Fibroblast of skin of left quadriceps (primary cell): Measurements from ENCODE around the gene RTL10.
A peak's percentile ranks its signal among the peaks of the same experiment; 100 is the strongest.

Experiments
- DNase-seq, 2 experiments: peaks; one replicate each; pipeline ENCODE4 v3.0.0-alpha.2; 2013; ENCODE audit warnings: low read depth in 2 of 2

RTL10 gene

GRCh38 chr22:19823191-19823901 is 31.3 kb downstream of the RTL10 start:
- no peak for DNase-seq

GRCh38 chr22:19822301-19823117 is 32.2 kb downstream of the RTL10 start:
- DNase-seq: no peak

GRCh38 chr22:19821523-19822300 is 33.0 kb downstream of the RTL10 start:
- DNase-seq: no peak

- DNase-seq: no peak
Measured at GRCh38 chr22:19820880-19821522, 33.7 kb downstream of the RTL10 start.

DNA sequence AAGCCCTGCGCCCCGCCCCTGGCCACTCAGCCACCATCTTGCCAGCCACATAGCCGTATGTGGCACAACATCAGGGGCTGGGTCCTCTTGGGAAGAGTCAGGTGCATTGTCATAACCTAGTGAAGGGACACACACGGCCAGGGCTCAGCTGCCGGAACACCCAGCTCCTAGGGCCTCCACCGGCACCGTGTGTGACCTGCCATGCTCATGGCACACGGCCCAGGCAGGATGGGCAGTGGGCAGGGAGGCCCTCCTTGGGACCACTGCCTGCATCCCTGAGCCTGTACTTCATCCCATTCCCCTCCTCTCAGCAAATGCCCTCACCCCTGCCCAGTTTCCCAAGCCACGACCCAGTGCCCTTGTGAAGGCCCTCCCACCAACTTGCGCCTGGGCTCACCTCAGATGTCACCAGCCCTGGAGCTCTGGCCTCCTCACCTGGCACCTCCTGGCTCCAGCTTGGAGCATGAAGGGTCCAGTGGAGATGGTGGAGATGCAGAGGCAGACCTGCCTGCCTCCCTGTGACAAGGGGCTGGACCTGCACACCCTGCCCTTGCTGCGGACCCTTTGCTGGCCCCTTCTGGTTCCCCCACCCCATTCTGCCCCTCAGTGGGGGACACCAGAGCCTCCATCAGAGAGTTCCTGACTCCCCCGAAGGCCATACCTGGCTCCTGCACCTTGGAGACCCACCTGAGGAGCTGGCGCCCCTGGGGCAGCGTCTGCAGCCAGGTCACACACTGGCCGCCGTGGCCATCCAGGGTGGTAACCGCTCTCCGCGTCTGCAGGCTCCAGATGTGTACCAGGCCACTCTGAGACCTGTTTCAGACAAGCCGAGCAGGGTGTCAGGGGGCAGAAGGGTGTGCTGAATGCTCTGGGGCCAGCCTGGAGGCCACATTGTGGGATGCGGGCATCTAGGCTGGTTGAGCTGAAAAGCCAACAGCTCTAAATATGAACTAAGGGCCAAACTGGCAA is 34.5 kb downstream of the RTL10 start:
- no peak for DNase-seq

DNA sequence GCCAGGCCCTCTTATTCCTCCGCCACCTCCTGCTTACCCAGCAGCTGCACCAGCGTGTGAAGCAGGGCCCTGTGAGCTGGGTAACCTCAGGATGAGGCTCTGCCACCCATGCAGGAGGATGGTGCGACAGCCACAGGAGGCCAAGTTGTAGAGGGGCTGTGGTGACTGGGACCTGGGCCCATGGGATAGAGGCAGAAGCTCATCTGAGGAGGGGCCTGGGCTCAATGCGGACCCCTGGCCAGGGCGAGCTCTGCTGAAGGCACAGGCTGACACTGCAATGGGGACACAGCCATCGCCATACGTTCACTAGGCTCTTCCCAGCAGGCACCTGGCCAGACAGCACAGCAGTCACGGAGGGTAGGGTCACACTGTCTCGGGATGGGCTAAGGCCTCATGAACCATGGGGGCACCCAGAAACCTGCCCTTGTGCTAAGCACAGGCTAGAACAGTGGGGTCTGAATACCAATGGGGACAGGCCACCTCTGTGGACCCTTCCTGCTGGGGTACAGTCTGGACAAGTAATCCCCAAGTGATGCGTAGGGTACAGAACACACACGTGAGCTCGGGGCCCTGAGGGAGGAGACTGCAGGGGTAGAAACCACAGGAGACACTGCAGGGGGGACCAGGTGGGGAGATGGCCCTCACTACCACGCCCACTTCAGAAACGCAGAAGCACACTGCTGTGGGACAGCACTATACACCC is 35.3 kb downstream of the RTL10 start:
- DNase-seq: no peak

GRCh38 chr22:19818324-19819207 is 36.1 kb downstream of the RTL10 start:
- no peak for DNase-seq

DNA sequence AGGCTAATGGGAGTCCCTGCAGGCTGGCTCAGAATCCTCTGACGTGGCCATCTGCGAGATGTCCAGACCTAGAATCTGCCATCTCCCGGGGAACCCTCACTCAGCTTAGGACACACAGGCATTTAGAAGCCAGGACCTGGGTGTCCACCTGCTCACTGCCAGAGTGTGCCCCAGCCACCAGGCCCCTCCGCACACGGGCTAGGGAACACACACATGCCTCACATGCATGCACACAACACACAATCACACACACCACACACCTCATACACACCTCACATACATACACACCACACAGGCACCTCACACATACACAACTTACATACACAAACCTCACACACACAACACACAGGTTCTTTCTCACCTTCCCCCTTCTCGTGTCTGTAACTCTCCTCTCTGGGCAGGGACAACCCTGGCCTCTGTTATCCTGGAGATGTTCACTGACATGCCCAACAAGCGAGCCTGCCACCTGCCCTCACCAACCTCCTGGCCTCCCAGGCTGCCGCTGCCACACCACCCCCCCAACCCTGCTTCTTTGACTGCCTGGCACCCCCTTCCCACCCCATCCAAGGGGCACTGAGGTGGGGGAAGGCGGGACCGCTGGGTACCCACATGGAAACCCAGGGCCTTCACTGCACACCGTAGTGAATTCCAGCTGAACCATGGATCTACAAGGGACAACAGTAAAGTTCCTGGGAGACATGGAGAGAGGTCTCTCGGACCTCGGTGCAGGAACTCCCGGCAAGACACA is 38.1 kb downstream of the RTL10 start:
- DNase-seq: no peak

DNA sequence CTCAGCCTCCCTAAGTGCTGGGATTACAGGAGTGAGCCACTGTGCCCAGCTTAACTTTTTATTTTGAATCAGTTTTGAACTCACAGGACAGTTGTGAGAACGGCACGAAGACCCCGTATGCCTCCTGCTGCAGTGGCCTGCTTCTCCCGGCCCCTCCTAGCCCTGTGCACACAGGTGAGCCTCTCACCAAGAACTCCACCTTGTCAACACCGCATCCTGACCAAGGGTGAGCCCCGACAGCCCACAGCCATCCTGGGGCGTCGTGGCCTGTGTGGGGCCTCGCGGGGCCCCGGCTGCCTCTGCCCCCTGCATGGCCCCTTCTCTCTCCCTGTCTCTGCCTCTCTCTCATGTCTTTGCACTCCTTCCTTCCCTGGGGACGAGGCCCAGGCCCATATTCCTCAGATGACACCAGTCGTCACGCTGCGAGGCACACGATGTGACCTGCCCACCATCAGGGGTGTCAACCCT is 38.8 kb downstream of the RTL10 start:
- no peak for DNase-seq

DNA sequence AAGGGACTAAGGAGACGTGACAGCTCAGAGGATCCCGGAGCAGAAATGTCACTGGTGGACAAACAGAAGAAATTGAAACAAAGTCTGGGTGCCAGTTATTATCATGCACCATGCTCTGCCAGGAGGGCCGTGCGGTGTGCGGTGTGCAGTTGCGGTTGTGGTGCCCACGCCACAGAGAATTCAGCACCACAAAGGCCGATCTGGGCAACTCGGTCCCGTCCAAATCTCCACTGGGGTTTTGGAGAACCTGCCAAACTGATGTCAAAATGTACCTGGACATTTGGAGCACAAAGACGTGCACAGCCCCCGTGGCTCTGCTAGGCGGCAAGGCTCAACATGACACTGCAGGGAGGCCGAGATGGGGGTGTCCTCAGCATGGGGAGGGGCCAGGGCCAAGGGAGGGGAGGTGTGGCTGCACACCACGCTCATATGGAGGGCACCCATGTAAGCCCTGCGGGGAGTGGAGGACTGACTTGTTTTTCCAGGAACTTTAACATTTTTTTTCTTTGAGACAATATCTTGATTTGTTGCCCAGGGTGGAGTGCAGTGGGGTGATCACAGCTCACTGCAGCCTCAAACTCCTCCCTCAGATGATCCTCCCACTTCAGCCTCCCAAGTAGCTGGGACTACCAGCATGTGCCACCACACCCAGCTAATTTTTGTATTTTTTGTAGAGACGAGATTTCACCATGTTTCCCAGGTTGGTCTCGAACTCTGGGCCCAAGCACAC is 39.4 kb downstream of the RTL10 start:
- no peak for DNase-seq

GRCh38 chr22:19814428-19814827 is 40.2 kb downstream of the RTL10 start:
- no peak for DNase-seq

DNA sequence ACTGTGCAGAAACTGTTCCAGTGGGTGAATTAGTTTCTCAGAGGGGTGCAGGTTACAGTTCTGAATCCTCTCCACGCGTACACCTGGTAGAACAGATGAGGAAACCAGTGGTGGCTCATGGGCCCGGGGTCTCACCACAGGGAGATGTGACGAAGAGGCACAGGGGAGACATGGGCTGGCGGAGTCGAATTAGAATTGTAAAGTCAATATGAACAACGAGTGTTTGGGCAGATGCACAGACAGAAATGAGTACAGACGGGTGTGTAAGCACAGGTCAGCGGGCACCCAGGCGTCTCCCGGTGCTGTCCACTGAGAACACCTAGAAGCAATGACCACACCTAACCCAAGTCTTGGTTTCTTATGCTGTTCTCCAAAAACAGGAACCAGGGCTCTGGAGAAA is 41.8 kb downstream of the RTL10 start:
- no peak for DNase-seq

DNA sequence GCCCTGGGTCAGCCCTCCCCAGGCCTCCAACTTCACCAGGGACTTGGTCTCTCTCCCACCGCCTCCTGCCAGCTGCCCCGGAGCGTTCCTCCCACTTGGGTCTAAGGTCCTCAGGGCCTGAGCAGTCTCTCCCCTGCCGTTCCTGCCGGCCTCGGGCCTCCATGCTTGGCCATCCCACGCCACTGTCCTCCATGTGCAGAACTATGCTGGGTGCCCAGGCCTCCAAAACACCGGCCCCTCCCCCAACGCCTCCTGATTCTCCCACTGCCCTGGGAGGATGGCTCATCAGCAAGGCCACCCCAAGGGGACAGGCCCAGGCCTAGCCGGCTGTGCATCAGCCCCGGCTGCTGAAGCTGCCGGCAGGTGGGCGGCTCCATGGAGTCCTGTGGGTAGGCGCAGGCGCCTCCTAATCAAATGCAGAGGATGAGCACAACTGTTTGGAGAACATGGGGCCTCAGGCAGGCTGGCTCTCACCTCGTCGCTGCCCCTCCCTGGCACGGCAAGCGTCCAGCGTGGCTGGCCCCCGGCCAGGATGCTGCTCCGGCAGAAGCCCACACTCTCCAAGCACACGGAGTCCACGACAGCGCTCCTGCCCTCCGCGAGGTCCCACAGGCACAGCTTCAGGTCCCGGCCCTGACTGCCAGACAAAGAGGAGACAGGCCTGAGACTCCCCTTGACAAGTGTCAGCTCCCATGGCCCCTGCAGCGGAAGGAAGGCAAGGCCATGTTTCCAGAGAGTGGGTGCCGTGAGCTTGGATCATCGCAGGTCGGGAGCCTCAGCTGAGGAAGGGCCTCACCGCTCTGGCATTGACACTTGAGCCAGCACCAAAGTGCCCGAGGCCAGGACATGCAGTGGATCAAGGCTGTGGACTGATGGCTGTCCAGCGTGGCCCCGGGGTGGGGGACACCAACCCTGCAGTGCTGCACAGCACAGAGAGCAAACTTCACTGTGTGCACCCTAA is 42.6 kb downstream of the RTL10 start:
- DNase-seq: no peak

- no peak for DNase-seq
Measured at GRCh38 chr22:19811211-19811621, 43.5 kb downstream of the RTL10 start.

DNA sequence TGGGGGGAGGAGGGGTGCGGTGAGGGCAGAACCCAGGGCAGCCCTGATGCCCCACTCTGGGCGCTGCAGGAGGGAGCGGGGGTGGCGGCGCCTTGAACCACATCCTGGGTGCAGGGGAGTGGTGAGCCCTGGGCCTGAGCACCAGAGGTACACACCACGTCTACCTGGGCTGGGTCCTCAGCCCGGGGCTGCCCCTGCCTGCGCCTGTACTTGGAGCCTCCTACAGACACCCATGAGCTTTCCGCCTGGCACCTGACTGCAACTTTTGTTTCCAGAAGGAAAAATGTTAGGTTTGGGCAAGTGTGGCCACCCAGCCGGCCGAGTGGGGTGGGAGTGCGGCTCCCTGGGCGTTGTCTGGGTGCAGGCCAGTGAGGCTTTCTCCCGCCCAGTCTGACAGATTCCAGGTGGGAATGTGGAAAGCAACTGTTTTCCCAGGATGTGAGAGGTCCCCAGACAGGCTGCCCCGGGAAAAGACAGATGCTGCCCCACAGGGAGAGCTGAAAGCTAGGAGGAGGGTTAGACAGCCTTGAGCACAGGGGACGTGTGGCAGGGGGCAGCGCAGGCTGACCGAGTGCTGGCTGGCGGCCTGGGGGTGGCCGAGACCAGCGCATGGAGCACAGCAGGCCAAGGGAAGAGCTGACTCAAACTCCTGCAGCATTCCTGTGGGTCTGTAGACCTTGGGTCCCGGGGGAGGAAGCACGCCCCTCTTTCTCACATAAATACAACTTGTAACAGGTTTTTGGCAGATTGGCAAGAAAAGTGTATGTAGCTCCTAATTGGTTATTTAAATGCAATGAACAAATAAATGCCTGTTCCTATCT is 44.1 kb downstream of the RTL10 start:
- peak; percentile 81 to 82 for DNase-seq

GRCh38 chr22:19809741-19810140 is 44.9 kb downstream of the RTL10 start:
- DNase-seq: no peak
